ENCODE data around the gene HID1. TPM values are rescaled to one million over a fixed set of nuclear protein-coding genes. Genes with fewer than 3 reads are reported as not detected.

The HID1 gene
- total and polyA plus RNA-seq, 5 experiments from 2014 or later: 4.2 to 15.0 (median 6.9) TPM

GRCh38 chr17:74937064-74938051, 35.2 kb downstream of the HID1 start:
- Mint-ChIP-seq H3K9me3 (peaks cover 0 to 3% (median 0%) of the 10 kb centered on the region in 9 donors), H3K4me3 (no peak overlapping the region), H3K36me3 (no peaks in the 10 kb centered on the region), H3K27me3 (peaks cover 28 to 83% (median 54%) of the 10 kb centered on the region in 5 donors), H3K4me1 (peaks cover 0 to 6% (median 2%) of the 10 kb centered on the region in 4 donors), H3K27ac (no peak overlapping the region)
- ATAC-seq (no peak), DNase-seq (no peak)
- POLR2A ChIA-PET: interaction anchor here (0.6 kb wide), 1 partner anchor 293 kb away, joined by 3 read pairs; no protein-coding TSS in a partner anchor

DNA sequence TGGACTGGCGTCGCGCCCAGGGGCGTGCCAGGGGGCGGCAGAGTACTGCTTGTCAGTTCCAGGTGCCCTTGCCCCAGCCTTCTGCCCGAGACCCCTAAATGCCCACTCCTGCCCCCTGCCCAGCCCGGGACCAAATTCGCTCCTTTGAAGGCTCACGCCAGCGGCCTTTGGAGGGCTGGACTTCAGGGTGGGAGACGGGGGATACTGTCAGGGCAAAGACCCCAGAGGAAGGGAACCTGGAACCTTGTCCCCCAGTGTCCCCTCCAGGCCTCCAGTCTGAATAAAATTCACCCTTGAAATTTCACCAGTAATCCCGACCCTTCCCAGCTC, 36.1 kb downstream of the HID1 start:
- no peak for ATAC-seq
- POLR2A ChIA-PET: interaction anchor here (0.6 kb wide), 1 partner anchor 294 kb away, joined by 3 read pairs; no protein-coding TSS in a partner anchor
- no peak overlapping the region for H3K4me3 Mint-ChIP-seq
- H3K9me3 Mint-ChIP-seq: peaks cover 0 to 3% (median 0%) of the 10 kb centered on the region in 9 donors
- peaks cover 0 to 6% (median 2%) of the 10 kb centered on the region in 4 donors for H3K4me1 Mint-ChIP-seq
- H3K36me3 Mint-ChIP-seq: no peaks in the 10 kb centered on the region
- H3K27me3 Mint-ChIP-seq: peaks cover 31 to 81% (median 55%) of the 10 kb centered on the region in 5 donors
- H3K27ac Mint-ChIP-seq: no peak overlapping the region
- no peak for DNase-seq

- peaks cover 0 to 3% (median 0%) of the 10 kb centered on the region in 9 donors for H3K9me3 Mint-ChIP-seq
- H3K4me3 Mint-ChIP-seq: peak within 1 kb of the TSS in 2 of 10 donors; percentile 39 to 44
- H3K36me3 Mint-ChIP-seq: no peaks in the 10 kb centered on the region
- ATAC-seq (peak; percentile 18 to 33), DNase-seq (no peak)
- H3K27me3 Mint-ChIP-seq: peaks cover 35 to 84% (median 59%) of the 10 kb centered on the region in 5 donors
- peaks cover 0 to 6% (median 2%) of the 10 kb centered on the region in 4 donors for H3K4me1 Mint-ChIP-seq
- H3K27ac Mint-ChIP-seq: no peak within 1 kb of the TSS
- POLR2A ChIA-PET: no interaction called here
Observed at GRCh38 chr17:74935585-74936469, 36.7 kb downstream of the HID1 start, which contains the start of gene OTOP3. Gene OTOP3 (plus strand): TSS chr17:74935898. CDS start chr17:74935922, 24 bp downstream.

GRCh38 chr17:74935048-74935447, 37.5 kb downstream of the HID1 start:
- peaks cover 0 to 6% (median 2%) of the 10 kb centered on the region in 4 donors for H3K4me1 Mint-ChIP-seq
- no peaks in the 10 kb centered on the region for H3K36me3 Mint-ChIP-seq
- H3K27ac Mint-ChIP-seq: no peak overlapping the region
- H3K9me3 Mint-ChIP-seq: peaks cover 0 to 3% (median 0%) of the 10 kb centered on the region in 9 donors
- DNase-seq: no peak
- POLR2A ChIA-PET: no interaction called here
- no peak for ATAC-seq
- peak overlapping the region in 2 of 10 donors; percentile 39 to 44 for H3K4me3 Mint-ChIP-seq
- peaks cover 36 to 85% (median 63%) of the 10 kb centered on the region in 5 donors for H3K27me3 Mint-ChIP-seq

DNA sequence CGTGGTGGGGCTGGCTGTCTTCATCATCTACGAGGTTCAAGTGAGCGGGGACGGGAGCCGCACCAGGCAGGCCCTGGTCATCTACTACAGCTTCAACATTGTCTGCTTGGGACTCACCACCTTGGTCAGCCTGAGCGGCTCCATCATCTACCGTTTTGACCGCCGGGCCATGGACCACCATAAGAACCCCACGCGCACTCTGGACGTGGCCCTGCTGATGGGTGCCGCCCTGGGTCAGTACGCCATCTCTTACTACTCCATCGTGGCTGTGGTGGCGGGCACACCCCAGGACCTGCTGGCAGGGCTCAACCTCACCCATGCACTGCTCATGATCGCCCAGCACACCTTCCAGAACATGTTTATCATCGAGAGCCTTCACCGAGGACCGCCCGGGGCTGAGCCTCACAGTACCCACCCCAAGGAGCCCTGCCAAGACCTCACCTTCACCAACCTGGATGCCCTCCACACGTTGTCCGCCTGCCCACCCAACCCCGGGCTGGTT, 42.0 kb downstream of the HID1 start:
- H3K4me1 Mint-ChIP-seq: no peaks in the 10 kb centered on the region
- ATAC-seq: no peak

GRCh38 chr17:74928786-74929185, 43.8 kb downstream of the HID1 start:
- DNase-seq (no peak), ATAC-seq (no peak)
- Mint-ChIP-seq H3K27ac (peak overlapping the region in 1 of 10 donors; percentile 53), H3K36me3 (peaks cover 0 to 7% (median 0%) of the 10 kb centered on the region in 3 donors), H3K27me3 (peaks cover 31 to 93% (median 65%) of the 10 kb centered on the region in 5 donors), H3K9me3 (no peaks in the 10 kb centered on the region), H3K4me1 (peaks cover 4 to 10% (median 6%) of the 10 kb centered on the region in 4 donors), H3K4me3 (no peak overlapping the region)
- POLR2A ChIA-PET: no interaction called here

More for the DNA sequence above, 42.0 kb downstream of the HID1 start:
- H3K27me3 Mint-ChIP-seq: peaks cover 27 to 90% (median 58%) of the 10 kb centered on the region in 5 donors
- POLR2A ChIA-PET: no interaction called here
- H3K4me3 Mint-ChIP-seq: no peak overlapping the region
- no peak overlapping the region for H3K27ac Mint-ChIP-seq
- H3K9me3 Mint-ChIP-seq: peaks cover 0 to 3% (median 0%) of the 10 kb centered on the region in 9 donors
- peaks cover 0 to 2% (median 0%) of the 10 kb centered on the region in 3 donors for H3K36me3 Mint-ChIP-seq
- no peak for DNase-seq

GRCh38 chr17:74925242-74925641, 47.3 kb downstream of the HID1 start:
- DNase-seq (no peak), ATAC-seq (no peak)
- POLR2A ChIA-PET: no interaction called here
- Mint-ChIP-seq H3K27me3 (peaks cover 20 to 86% (median 46%) of the 10 kb centered on the region in 5 donors), H3K27ac (no peak overlapping the region), H3K9me3 (no peaks in the 10 kb centered on the region), H3K4me3 (peak overlapping the region in 3 of 10 donors; percentile 48 to 68 (median 57)), H3K36me3 (peaks cover 0 to 7% (median 0%) of the 10 kb centered on the region in 3 donors), H3K4me1 (peaks cover 8 to 18% (median 14%) of the 10 kb centered on the region in 4 donors)

DNA sequence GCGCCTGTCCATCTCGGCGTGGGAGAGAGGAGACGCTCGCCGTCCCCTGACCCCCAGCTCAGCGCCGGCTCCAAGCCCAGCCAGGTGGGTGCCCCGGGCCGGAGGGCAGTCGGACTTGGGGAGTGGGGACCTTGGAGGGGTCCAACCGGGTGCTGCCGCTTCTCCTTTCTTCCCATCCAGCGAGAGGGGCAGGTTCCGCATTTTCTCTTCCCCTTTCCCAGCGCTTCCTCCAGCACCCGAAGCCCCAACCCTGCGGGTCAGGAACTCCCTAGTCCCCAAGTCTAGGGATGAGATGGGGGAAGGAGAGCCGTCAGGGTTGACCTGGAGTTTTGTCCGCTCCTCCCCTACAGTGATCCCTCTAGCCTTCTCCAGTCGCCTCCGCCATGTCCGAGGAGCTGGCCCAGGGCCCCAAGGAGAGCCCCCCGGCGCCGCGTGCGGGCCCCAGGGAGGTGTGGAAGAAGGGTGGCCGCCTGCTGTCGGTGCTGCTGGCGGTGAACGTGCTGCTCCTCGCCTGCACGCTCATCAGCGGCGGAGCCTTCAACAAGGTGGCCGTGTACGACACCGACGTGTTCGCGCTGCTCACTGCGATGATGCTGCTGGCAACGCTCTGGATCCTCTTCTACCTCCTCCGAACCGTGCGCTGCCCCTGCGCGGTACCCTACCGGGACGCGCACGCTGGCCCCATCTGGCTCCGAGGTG, 48.2 kb downstream of the HID1 start, which contains the start of gene OTOP2:
OTOP2 (plus strand) TSS at position 24 of the 699 bp plus-strand sequence; CDS start at position 384, 360 bp downstream.
- Mint-ChIP-seq H3K4me1 (peaks cover 8 to 18% (median 14%) of the 10 kb centered on the region in 4 donors), H3K27me3 (peaks cover 20 to 85% (median 43%) of the 10 kb centered on the region in 5 donors), H3K36me3 (peaks cover 0 to 5% (median 0%) of the 10 kb centered on the region in 3 donors), H3K27ac (peak within 1 kb of the TSS in 1 of 10 donors; percentile 48), H3K4me3 (peak within 1 kb of the TSS; percentile 41 to 76 (median 68)), H3K9me3 (no peaks in the 10 kb centered on the region)
- peak in 2 of 10 donors; percentile 18 to 22 for DNase-seq
- POLR2A ChIA-PET: no interaction called here
- peak; percentile 28 to 35 for ATAC-seq

GRCh38 chr17:74923538-74924249, 48.9 kb downstream of the HID1 start:
- H3K4me1 Mint-ChIP-seq: peaks cover 8 to 18% (median 14%) of the 10 kb centered on the region in 4 donors
- H3K27me3 Mint-ChIP-seq: peaks cover 19 to 88% (median 40%) of the 10 kb centered on the region in 5 donors
- DNase-seq: peak; percentile 43 to 81 (median 70)
- POLR2A ChIA-PET: interaction anchor here (0.6 kb wide), 1 partner anchor 590 kb away, joined by 5 read pairs; no protein-coding TSS in a partner anchor
- no peak overlapping the region for H3K27ac Mint-ChIP-seq
- peaks cover 0 to 5% (median 0%) of the 10 kb centered on the region in 3 donors for H3K36me3 Mint-ChIP-seq
- H3K4me3 Mint-ChIP-seq: peak overlapping the region; percentile 37 to 73 (median 58)
- H3K9me3 Mint-ChIP-seq: no peaks in the 10 kb centered on the region
- ATAC-seq: peak; percentile 76 to 83

- Mint-ChIP-seq H3K27me3 (peaks cover 16 to 87% (median 34%) of the 10 kb centered on the region in 5 donors), H3K9me3 (no peaks in the 10 kb centered on the region), H3K4me3 (peak within 1 kb of the TSS; percentile 54 to 79 (median 64)), H3K27ac (no peak within 1 kb of the TSS), H3K4me1 (peaks cover 8 to 18% (median 14%) of the 10 kb centered on the region in 4 donors), H3K36me3 (peaks cover 0 to 5% (median 0%) of the 10 kb centered on the region in 3 donors)
- ATAC-seq: peak; percentile 58 to 64
- DNase-seq: peak in 3 of 10 donors; percentile 14 to 70 (median 20)
- POLR2A ChIA-PET: interaction anchor here (0.6 kb wide), 1 partner anchor 589 kb away, joined by 5 read pairs; no protein-coding TSS in a partner anchor
Observed at GRCh38 chr17:74922694-74923537, 49.6 kb downstream of the HID1 start, which contains the start of gene USH1G. Gene USH1G (minus strand): TSS chr17:74923255. CDS start chr17:74923073, 182 bp downstream.

All from naive thymus-derived CD8-positive, alpha-beta T cell (primary cell).